Daoy (cell line): ENCODE measurements around the gene ARHGAP15. TPM values are rescaled to one million over a fixed set of nuclear protein-coding genes. Genes with fewer than 3 reads are reported as not detected.
A peak's percentile ranks its signal among the peaks of the same experiment; 100 is the strongest.

ENCODE experiments used
- DNase-seq: peaks from one replicate; pipeline ENCODE4 v3.0.0-alpha.2; 2015; ENCODE audit warnings: low read depth
- total RNA-seq: library from RNA; depleted of rRNA; stranded (reverse); fragments of >200 nt; shearing (Covaris generic); gene quantifications from 2 replicates; pipeline ENCODE4 v1.2.3, GENCODE V29; 2014

Gene ARHGAP15
- total RNA-seq, 1 experiment from 2014 or later: 1.4 TPM

- DNase-seq: no peak
Measured at GRCh38 chr2:143225931-143226330, 96.7 kb downstream of the ARHGAP15 start.

DNA sequence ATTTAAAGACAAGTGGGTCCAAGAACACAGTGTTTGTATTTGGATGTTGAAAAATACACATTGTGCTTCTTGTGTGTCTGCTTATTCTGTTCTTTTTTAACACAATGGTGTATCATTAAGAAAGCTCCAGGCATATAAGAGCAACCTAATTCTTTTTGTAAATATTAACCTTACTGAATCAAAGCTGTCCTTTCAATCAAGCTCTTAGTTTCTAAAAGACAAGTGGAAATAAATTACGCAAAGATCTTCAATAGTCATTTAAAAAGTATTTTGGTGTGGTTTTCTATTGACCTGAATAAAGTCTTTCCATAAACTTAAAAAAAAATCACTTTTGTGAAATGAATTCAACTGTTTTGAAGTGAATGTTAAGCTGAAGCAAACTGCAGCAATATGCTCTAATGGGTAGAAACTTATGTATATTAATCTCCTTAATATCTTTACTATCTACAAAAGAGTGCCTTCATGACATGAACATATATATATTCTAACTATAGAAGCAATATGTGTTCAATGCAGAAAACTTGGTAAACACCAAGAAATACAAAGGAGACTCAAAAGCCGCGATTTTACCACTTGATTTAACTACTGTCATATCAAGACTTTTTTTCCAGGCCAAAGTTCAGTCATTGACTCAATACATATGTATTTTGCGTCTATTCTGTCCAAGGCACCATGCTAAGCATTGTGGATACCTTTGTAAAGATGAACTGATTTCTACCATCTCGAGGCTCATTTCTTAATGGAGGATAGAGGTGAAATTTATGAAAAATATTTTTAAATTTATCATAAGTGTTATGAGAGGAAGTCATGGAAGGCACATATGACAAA, 97.7 kb downstream of the ARHGAP15 start:
- DNase-seq: no peak

GRCh38 chr2:143229411-143229810, 100.2 kb downstream of the ARHGAP15 start:
- no peak for DNase-seq

DNA sequence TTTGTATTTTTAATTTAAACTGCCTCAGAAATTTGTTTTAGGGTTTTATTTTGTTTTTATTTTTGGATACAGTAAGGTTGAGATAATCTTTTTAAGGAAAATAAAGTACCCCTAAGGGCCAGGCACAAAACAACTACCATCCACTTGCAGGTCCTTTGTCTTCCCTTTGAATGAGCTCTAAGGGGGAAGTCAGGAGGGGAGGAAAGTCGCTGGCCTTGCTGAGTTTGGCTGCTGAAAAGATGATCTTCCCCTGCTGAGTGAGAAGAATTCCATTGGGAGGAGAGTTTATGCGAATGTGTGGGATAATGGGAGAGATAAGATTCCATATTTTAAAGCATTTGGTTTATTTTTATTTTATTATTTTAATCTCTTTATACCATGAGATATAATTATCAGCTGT, 100.7 kb downstream of the ARHGAP15 start:
- no peak for DNase-seq

- DNase-seq: no peak
Measured at GRCh38 chr2:143230506-143231253, 101.5 kb downstream of the ARHGAP15 start.

GRCh38 chr2:143231254-143231645, 102.0 kb downstream of the ARHGAP15 start:
- DNase-seq: no peak

- no peak for DNase-seq
Measured at GRCh38 chr2:143237146-143237777, 108.0 kb downstream of the ARHGAP15 start.

GRCh38 chr2:143241403-143242088, 112.3 kb downstream of the ARHGAP15 start:
- no peak for DNase-seq

DNA sequence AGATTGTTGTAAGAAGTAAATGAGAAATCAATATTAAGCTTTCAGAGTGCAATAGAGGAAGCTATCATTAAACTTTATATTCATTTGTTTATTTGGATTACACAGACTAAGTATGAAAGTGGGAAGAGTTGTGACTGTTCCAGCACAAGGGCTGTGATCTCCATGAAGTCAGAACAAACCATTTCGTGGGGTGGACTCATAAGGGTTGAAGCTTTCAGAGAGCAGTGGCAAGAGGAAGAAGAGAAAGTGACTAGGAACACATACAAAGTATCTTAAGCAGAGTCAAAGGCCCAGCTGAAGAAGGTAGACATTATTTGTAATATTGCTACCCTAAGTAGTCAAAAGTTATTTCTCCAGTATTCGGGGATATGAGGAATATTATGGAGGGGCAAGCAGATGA, 117.0 kb downstream of the ARHGAP15 start:
- DNase-seq: no peak

DNA sequence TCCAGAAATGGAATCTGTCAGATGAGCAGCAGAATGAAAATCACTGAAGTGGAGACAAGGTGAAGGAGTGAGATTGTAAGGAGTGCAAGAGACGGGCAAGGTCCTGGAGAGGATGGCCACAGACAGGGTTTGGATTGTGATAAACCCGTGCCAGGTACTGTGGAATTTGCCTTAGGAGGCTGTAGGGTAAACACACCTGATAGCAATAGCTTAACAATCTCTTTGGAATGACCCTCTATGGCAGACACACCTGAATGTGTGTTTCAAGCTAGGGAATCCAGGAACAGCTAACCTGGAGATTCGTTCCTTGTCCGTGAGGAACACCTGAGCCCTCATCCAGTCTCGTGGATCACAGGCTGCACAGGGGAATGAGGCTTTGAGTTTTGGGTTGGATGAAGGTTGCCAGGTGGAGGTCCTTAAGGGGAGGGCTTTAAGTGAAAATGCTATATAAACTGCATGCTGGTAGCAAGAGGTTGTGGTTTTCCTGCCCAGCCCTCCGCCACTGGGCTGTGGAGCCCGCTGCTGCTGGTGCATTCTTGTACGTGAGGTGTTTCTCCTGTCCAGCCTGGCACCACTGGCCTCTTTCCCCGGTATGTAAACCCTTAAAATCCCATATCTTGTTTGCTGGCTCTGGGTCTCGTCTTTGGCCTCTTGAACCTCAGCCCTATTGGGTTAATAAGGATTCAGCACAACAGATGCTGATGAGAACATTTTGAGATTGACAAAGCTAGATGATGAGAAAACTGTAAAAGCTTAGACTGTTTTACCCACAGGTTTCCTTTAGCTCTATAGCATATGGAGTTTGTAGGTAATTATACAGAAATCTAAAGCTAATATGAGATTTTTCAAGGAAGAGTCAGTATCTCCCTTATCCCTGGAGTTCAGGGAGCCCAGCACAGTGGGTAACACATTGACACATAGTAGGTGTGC, 117.9 kb downstream of the ARHGAP15 start:
- no peak for DNase-seq

GRCh38 chr2:143248631-143249030, 119.4 kb downstream of the ARHGAP15 start:
- DNase-seq: no peak

- no peak for DNase-seq
Measured at GRCh38 chr2:143251681-143252080, 122.5 kb downstream of the ARHGAP15 start.

DNA sequence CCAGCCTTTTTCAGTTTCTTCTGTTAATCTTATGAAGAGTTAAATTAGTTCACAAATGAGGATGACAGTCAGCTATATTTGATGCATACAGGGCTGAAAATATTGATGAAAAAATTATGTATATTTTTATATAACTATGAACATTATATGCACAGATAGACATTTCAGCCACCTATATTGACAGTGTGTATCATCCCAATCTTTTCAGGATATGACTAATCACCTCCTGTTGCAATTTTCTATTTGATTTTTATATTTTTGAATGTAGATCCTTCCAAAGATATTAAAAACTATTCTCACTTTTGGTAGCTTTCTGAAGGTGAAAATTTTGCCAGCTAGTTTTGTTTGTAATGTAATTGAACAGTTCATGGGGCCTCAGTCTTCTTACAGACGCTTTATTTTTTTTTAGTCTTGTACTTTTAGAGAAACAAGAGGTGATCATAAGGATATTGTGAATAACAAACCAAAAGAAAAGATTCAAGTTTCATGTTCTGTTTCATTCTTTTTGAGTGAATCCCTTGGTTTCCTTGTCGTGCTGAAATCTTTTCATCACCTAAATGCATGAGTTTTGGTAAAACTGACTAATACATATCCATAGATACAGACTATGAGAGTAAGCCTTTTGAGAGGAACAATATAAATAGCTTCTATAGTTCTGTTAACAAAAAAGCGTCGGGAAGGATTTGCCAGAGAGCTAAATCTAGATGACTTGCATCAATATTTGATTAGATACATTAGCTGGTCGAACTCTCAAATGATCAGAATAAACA, 123.1 kb downstream of the ARHGAP15 start:
- DNase-seq: no peak

- no peak for DNase-seq
Measured at GRCh38 chr2:143254110-143254509, 124.9 kb downstream of the ARHGAP15 start.

GRCh38 chr2:143255086-143255485, 125.9 kb downstream of the ARHGAP15 start:
- no peak for DNase-seq

DNA sequence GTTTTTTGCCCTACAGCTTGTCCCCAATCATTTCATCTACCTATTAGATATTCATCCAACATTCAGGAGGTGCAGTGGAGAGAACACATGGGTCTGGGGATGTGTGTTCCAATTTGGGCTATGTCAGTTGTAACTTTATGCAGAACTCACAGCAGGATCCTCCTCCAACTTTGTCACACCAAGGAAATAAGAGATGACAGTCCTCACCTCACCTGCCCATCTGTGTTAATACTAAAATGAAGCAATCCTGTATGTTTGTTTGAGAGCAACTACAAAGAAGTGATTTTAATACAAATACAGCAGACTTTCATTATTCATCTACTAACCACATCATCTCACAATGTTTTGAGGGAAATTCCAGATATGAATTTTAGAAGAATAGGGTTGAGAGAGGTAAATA, 126.7 kb downstream of the ARHGAP15 start:
- no peak for DNase-seq

DNA sequence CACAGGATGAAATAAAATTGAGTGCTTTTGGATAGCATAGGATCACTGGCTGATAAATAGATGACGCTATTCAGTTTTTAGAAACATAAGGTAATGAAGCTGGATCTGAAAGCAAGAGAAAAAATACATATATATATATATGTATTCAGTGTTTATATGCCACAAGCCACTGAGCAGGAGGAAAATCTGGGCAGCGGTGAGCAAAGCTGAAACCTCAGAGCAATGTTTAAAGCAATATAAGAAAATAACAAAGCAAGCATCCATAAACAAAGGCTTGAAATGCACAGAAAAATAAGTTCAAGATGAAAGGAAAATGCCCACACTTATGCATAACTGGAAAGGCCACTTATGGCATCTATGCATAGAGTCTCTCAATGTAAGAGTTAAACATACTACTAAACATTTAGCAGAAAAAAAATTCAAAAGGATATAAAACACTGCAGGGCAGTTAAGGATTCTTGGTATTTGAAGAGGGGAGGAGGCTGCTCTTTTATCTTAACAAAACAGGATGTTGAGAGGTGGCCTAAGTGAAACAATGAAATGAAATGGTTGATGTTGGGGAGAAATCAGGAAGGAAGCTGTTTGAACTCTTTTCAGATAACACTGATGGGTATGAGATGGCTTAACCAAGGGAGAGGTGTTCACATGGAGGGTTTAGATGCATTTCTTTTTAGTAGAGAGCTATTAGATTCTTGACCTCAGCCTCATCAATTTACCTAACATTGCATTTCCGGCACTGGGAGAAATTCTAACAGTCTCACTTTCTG, 129.1 kb downstream of the ARHGAP15 start:
- no peak for DNase-seq

- peak; percentile 35 for DNase-seq
Measured at GRCh38 chr2:143259368-143259958, 130.2 kb downstream of the ARHGAP15 start.

GRCh38 chr2:143261986-143262385, 132.8 kb downstream of the ARHGAP15 start:
- DNase-seq: no peak
